ENCODE data around the gene PSMD9.

DNA sequence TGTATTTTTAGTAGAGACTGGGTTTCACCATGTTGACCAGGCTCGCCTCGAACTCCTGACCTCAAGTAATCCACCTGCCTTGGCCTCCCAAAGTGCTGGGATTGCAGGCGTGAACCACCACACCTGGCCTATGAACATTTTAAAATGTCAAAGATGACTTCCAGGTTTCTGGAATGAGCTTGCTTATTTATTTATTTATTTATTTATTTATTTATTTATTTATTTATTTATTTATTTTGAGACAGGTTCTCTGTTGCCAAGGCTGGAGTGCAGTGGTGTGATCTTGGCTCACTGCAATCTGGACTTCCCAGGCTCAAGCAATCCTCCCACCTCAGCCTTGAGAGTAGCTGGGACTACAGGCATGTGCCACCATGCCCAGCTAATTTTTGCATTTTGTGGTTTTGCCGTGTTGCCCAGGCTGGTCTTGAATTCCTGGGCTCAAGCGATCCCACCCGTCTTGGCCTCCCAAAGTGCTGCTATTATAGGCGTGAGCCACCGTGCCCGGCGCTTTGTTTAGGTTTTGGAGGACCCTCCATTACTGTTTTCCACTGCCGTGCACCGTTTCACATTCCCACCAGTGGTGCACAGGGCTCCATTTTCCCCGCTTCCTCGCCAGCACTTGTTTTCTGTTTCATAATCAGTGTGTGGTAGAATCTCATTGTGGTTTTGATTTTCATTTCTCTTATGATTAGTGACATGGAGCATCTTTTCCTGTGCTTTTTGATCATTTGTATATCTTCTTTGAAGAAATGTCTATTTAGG lies 23.4 kb downstream of the PSMD9 start:
- TF ChIP-seq, protein P1, sequence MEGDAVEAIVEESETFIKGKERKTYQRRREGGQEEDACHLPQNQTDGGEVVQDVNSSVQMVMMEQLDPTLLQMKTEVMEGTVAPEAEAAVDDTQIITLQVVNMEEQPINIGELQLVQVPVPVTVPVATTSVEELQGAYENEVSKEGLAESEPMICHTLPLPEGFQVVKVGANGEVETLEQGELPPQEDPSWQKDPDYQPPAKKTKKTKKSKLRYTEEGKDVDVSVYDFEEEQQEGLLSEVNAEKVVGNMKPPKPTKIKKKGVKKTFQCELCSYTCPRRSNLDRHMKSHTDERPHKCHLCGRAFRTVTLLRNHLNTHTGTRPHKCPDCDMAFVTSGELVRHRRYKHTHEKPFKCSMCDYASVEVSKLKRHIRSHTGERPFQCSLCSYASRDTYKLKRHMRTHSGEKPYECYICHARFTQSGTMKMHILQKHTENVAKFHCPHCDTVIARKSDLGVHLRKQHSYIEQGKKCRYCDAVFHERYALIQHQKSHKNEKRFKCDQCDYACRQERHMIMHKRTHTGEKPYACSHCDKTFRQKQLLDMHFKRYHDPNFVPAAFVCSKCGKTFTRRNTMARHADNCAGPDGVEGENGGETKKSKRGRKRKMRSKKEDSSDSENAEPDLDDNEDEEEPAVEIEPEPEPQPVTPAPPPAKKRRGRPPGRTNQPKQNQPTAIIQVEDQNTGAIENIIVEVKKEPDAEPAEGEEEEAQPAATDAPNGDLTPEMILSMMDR (IDR thresholded peaks at IDR 0.05; ENCODE audit: low read length), result no peak
- TF ChIP-seq EZH2 (IDR thresholded peaks at IDR 0.05; ENCODE audit: borderline replicate concordance, low read length), result no peak
